ENCODE data around the gene FABP2.
"Not testable (repeated sequence)": the region's sequence is repeated elsewhere in the genome, so short reads cannot be mapped to it uniquely, and the experiment has no call there.

- TF ChIP-seq, protein P1, sequence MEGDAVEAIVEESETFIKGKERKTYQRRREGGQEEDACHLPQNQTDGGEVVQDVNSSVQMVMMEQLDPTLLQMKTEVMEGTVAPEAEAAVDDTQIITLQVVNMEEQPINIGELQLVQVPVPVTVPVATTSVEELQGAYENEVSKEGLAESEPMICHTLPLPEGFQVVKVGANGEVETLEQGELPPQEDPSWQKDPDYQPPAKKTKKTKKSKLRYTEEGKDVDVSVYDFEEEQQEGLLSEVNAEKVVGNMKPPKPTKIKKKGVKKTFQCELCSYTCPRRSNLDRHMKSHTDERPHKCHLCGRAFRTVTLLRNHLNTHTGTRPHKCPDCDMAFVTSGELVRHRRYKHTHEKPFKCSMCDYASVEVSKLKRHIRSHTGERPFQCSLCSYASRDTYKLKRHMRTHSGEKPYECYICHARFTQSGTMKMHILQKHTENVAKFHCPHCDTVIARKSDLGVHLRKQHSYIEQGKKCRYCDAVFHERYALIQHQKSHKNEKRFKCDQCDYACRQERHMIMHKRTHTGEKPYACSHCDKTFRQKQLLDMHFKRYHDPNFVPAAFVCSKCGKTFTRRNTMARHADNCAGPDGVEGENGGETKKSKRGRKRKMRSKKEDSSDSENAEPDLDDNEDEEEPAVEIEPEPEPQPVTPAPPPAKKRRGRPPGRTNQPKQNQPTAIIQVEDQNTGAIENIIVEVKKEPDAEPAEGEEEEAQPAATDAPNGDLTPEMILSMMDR (IDR thresholded peaks at IDR 0.05; ENCODE audit: poor library complexity, severe bottlenecking), result not testable (repeated sequence)
- TF ChIP-seq MXI1 (conservative IDR thresholded peaks at IDR 0.05; ENCODE audit: poor library complexity, severe bottlenecking); EZH2 (IDR thresholded peaks at IDR 0.05; ENCODE audit: borderline replicate concordance, insufficient read depth, low read length, poor library complexity, severe bottlenecking); RAD21 (conservative IDR thresholded peaks at IDR 0.05); TAF1 (IDR thresholded peaks at IDR 0.05; ENCODE audit: low read depth); REST (IDR thresholded peaks at IDR 0.05; ENCODE audit: borderline replicate concordance): not testable (repeated sequence)
Measured at GRCh38 chr4:119279945-119280344, 42.0 kb downstream of the FABP2 start.
